GM21576 (cell line): ENCODE data around the gene QARS1.
A peak's percentile ranks its signal among the peaks of the same experiment; 100 is the strongest.

Experiments
- ATAC-seq: cut with Tn5 transposase; IDR thresholded peaks from one replicate; pipeline ENCODE4 v1.9.1; 2021; ENCODE audit warnings: mild to moderate bottlenecking, moderate library complexity; ENCODE audit not compliant: unreplicated experiment

Gene QARS1

DNA sequence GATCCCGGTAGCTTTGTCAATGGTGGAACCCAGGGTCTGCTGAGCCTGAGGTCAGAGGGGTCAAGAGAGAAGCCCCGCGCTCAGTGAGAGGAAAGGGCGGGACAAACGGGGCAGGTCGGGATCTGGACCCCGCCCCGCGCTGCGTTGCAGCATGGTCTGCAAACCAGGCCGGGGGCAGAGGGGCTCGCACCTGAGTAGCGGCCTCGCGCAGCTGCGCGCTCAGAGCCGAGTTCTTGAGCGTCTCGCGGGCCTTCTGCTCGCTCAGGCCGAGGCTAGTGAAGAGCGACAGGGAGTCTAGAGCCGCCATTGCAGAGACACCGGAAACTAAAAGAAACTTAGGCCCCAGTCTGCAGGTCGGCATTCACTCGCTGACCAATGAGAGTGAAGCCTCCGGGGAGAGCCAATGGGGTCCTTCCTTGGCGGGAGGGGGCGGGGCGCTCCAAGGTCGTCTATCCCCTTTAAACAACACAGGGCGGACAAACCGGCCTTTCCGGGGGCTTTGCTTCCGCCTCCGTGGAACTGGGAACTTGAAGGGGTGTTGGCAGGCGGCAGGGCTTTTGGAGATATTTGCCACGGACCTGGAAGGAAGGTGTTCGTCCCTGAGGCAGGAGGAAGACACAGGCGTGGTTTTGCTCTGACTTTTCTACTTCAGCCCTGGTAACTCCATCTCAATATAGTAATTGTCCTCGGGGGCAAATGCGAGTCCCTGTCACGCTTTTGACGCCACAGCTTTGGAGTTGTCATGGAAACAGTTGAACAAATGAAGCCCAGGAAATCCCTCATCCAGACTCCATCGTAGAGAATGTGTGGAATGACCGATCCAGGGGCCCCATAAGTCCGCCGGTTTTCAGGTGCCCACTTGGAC is at the start of gene QARS1:
QARS1 (minus strand) TSS at position 331 of the 865 bp plus-strand sequence; CDS start at position 307, 24 bp downstream.
- peak; percentile 79 for ATAC-seq

DNA sequence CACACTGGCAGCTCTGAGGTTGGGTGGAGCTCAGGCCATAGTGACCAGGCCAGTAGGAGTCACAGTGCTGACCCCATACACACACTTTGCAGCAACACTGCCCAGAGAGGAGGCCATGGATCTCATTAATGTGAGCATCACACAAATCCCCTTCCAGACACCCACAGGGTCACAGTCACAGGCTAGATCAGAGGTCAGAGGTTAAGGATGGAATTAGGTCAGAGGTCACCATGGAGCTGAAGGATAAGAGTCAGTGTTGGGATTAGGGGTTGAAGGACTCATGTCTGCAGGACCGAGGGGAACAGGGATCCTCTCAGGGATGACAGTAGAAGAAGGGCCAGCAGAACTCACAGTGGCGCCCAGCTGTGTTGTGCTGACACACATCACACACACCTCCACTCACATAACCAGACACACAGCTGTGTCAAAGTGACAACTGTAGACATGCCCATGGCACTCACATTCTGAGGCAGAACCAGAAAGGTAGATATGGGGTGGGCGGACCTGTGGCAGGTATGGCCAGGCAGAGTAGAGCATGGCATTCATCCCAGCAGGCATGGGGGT is 48.9 kb upstream of the QARS1 start:
- ATAC-seq, result no peak

DNA sequence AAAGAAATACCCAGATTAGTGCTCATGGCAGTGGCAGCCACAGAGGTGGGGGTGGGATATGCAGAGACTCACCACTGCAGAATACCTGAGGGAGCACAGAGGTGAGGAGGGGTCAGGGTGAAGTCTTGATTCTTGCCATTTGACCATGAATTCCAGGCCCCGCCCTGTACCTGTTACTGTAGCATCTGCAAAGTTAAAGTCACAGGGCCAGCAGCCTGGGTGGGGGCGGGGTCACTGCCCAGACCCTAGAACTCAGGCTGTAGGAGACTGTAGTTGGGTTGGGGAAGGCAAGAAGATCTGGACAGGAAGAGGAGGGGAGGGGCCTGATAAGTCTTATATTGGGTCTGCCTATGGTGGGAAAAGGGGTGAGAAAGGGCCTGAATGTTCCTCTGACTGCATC is 47.1 kb upstream of the QARS1 start:
- no peak for ATAC-seq

DNA sequence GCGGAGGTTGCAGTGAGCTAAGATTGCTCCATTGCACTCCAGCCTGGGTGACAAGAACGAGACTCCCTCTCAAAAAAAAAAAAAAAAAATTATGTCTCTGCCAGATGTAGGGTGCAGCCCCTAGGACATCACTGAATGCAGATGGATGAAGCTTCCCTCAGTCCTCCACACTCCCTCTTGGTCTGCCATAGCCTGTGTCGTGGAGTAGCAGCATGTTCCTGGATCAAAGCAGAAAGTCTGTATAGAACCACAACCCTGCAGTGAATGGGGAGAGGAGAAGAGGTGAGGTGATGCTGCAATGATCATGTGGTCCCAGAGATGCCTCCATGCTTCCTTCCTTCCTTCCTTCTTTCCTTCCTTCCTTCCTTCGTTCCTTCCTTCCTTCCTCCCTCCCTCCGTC is 43.6 kb upstream of the QARS1 start:
- no peak for ATAC-seq

DNA sequence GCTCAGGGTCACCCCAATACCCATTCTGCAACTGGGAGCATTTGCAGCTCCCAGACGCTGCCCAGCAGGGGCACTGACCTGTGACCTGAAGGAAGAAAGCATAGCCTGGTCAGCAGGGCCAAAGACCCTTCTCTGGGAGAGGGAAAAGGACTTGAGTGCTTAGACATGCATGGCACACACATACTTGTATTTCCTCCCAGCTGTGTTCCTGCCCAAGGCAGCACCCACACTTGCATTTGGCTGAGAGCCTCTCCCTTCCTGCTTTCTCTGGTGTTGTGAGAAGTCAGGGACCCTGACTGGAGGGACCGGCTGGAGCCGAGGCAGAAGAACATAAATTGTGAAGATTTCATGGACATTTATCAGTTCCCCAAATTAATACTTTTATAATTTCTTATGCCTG is 35.5 kb upstream of the QARS1 start:
- ATAC-seq, result no peak

DNA sequence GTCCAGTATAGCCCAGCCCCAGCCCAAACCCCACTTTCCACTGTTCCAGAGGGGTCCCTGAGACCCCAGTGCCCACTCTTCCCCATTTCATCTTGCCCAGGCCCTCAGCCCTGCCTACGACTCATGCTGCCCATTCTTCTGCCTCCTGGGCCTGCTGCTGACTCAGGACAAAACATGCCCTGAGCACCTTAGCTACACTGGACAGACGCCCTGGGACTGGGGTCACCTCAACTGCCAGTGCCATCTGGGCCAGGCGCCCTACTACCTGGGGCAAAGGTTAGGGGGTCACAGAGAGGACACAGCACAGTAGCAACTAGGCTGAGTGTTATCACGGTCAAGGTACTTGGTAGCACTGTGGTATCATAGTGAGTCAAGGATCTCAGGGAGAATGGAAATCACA is 30.9 kb upstream of the QARS1 start:
- no peak for ATAC-seq

DNA sequence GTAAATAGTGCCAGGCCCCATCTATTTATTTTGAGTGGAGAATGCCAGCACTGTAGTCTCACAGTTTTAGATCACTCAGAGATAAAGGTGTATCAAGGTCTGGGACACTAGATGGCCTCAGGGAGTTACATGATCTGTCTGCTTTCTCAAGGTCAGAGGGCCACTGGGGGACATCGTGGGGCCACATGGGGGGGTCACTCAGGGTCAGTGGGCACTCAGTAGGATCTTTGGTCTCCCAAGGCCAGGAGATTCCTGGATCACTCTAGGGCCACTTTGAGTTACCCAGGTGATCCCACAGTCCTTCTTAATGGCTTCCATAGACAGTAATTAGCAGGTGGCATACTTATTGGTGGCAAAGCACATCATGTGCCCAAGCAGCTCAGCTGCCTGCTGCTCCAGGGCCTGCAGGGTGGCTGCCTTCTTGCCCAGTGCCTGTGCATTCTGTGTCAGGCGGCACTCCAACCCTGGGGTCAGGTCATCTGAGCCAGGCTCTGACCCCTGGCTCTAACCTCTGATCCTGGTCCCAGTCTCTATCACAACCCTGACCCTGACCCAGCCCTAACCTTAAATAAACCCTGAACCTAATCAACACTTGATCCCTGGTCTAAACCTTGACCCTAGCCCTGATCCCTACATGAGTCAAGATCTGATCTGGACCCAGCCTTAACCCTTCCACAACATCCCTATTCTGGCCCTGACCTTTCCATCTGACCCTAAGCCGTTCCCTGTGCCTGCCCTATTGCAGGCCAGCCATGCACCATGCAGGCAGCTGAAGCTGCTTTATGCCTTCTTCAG is 30.1 kb upstream of the QARS1 start:
- no peak for ATAC-seq

DNA sequence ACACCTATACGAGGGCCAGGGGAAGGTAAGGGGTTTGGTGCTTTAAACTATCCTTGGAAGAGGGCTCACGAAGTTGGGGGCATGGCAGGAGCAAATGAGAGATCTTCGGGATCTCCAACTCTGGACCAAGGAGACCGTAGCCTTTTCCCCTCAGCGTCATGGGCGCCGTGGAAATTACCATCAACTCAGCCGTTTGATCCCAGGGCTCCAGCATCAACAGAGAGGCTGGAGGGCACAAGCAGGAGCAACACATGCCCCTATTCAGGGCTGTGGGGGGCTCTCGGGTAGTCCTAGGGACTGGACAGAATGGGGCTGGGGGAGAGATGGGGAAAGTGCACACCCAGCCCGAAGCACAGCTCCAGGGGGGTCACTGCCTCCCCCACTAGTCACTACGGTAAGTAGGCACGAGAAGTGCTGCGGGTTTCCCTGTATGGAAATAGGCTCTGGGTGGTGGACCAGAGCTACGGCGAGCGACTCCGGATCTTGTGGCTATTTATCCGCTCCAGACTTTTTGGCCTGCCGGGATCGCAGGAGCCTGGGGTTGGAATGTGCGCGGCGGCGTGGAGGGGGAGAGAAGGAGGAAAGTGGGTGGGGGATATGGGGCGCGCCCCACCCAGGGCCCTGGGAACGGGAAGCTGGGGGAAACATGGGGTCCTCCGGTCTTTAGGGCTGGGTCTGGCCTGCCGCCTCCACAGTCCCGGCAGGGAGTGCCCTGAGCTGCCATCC is 28.8 kb upstream of the QARS1 start:
- no peak for ATAC-seq

DNA sequence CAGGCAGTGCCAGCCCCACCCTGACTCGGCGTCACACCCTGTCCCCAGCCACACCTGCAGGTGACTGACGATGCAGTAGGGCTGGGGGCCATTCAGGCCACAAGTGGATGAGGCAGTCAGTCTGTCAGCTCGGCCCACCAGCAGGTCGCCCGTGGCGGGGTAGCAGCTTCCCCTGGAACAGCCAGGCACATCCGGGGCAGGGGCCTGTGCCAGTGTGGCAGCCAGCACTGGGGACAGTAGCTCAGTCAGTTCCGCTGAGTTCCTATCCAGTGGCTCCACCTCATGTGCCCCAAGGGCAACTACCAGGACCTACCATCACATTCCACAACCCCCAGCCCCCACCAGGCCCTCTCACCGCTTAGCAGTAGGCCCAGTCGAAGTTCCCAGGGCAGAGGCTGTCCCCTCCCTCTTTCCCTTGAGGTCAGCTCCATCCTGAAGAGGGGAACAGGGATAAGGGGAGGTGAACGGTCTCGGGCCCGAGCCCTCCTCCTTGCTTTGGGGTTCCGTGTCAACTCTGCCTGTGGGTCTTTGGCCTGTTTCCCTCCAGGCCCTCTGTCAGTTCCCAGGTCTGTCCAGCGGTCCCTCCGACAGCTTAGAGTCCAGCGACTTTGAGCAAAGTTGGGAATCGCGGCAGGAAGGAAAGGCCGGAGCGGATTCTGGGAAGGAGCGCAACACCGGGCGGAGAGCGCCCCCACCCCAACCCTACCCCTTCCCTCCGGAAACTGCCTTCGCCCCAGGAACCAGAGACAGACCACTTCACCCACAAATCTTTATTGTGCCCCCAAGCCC is 28.1 kb upstream of the QARS1 start, which contains the start of gene LAMB2:
LAMB2 (minus strand) TSS at position 614 of the 789 bp plus-strand sequence; CDS start at position 431, 183 bp downstream.
- no peak for ATAC-seq

DNA sequence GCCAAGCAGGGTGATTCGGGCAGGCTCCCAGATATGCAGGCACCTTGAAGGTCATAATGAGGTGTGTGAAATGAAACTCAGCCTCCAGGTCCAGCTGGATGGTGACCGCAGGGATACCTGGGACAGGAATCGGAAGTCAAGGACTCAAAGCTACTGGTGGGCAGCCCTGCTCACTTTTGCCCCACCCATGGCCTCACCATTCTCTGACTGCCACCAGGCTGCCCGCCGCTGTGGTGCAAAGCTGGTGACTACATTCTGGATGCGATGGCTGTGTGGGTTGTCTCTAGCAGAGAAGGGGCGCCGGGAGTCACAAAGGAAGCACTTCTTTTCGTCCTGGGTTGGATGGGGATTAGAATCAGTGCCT is 27.5 kb upstream of the QARS1 start:
- ATAC-seq, result no peak

DNA sequence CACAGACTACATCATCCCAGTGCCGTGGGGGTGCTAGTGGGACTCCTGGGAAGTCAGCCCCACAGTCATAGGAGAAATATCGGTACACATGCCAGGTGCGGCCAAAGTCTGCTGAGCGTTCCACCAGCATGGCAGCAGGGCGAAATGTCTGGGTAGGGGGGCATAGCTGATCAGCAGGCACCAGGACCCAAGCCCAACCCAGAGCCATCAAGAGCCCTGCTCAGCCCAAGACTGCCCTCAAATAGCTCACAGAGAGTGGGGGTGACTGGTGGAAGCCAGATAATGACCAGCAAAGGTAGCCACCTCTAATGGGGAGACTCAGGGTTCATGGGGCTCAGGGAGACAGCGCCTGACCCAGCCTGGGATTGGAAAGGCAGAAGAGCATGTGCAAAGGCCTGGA is 27.0 kb upstream of the QARS1 start:
- ATAC-seq, result no peak

DNA sequence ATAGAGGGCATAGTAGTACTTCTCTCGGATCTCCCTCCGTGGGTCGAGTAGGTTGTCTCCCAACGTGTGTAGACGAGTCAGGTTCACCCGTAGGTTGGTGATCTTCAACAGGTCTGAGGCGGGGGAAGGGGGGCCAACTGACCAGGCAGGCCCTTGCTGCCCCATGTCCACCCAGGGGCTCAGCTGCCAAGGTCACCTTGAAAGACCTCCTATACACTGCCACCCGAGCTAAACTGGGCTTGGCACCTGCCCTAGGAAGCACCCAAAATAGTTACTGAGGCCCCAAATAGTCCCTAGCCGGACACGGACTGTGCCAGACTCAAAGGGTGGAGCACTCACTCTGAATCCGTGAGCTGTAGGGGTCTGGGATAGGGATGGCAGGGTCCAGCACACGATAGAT is 26.5 kb upstream of the QARS1 start:
- ATAC-seq, result no peak

DNA sequence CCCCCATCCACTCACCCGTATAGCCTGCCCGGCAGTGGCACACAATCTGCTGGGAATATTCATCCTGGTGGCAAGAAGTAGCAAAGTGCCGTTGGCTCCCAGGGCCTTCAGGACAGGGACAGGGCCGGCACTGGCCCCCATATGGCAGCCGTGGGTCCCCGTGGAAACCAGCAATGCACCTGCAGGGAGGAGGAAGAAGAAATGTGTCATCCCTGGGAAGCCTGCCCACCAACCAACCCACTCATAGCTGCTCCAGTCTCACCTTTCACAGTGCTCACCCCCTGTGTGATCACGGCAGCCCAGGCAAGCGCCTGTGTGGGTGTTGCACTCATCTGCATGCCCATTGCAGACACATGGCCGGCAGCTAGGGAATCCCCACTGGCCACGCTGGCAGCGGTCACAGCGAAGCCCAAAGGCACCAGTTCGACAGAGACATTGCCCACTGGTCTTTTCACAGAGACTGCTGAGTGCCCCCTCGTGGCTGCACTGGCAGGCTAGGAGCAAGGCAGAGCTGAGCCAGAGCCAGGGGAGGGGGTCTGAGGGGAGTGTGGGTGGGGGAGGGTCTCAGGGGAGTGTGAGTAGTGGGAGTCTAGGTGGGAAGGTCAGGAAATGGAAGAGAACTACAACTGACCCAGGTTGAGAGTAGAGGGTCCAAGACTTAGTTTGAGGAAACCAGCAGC is 20.6 kb upstream of the QARS1 start:
- ATAC-seq, result no peak

DNA sequence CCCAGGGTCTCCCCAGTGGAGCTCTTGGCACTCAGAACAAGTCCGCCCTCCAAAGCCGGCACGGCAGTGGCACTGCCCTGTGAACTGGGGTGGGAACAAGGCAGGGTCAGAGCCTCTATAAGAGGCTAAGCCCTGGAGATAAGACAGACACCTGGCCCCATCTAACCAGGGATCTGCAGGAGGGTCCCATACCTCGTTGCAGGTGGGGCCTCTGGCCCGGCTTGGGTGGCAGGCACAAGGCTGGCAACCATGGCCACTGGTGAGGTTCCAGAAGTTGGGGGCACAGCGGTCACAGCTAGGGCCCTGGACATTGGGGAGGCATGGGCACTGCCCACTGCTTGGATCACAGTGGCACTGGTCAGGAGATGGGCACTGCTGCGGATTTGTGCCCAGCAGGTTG is 19.6 kb upstream of the QARS1 start:
- ATAC-seq, result no peak

DNA sequence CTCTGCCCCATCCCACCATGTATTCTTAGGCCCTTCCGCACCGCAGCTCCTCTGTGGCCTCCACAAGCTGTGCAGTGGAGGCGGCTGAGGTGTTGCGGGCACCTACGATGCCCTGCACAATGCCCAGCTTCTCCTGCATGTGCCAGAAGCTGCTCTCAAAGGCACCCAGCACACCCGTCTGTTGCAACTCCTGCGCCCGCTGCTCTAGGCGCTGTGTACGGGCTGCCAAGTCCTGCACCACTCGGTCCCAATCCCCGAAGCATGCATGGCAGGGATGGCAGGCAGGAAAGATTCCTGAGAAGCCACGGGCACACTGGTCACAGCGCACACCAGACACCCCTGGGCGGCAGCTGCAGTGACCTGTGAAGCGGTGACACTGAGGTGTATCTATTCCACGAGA is 19.1 kb upstream of the QARS1 start:
- no peak for ATAC-seq

DNA sequence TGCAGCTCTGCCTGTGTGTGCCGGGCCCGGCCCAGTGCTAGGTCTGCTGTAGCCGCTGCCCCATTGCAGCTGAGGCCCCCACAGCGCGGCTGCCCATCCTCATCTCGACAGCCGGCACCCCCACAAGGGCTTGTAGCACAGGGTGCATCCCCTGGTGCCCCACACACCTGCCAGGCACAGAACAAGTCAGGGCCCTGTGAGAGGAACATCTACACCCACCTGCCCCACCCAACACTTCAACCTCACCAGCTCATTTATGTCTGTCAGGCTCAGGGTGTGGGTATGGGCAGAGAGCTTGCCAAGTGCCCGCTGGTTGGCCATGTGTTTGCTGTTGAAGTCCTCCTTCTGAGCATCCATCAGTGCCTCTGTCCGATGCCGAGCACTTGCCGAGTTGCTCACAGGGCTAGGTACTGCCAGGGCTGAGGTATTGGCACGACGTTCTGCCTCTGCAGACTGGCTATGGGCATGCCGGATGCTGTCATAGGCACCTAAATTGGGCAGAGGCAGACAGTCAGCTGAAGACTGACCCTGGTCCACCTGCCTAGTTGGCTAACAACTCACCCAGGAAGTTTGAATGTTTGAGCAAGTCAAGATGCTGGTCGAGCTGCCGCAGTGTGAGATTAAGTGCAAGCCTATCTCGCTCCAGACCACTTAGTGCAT is 18.5 kb upstream of the QARS1 start:
- ATAC-seq, result no peak

DNA sequence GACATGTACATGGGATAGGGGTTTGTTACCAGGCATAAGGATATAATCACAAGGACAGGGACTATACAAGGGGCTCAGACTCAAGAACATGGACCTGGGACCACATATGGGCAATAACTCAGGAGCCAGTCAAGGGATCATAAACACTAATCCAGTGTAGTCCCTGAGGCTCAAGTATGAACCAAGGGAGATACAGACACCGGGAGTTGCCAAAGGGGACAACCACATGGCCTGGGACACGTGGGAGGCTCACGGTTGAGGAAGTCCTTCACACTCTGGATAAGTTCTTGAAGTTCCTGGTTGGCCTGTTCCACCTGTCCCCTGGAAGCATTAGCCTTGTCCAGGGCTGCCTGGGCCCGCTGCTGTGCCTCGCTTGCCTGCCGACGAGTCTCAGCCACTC is 17.9 kb upstream of the QARS1 start:
- ATAC-seq, result no peak

DNA sequence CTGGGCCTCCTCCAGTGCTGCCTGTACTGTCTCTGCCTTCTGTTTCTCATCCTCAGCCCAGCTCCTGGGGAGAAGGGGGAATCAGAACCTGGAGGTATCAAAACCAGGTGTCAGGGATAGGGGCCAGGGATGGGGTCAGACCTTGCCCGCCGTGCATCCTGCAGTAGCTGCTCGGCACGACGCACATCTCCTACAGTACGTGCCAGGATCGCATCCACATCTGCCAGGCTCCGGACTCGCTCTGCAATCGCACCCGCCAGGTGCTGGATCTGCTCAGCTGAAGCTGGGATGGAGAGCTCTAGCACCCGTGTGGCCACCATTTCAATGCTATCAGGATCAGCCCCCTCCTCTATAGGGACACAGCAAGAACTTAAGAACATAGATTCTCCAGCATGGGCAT is 17.5 kb upstream of the QARS1 start:
- ATAC-seq, result no peak

DNA sequence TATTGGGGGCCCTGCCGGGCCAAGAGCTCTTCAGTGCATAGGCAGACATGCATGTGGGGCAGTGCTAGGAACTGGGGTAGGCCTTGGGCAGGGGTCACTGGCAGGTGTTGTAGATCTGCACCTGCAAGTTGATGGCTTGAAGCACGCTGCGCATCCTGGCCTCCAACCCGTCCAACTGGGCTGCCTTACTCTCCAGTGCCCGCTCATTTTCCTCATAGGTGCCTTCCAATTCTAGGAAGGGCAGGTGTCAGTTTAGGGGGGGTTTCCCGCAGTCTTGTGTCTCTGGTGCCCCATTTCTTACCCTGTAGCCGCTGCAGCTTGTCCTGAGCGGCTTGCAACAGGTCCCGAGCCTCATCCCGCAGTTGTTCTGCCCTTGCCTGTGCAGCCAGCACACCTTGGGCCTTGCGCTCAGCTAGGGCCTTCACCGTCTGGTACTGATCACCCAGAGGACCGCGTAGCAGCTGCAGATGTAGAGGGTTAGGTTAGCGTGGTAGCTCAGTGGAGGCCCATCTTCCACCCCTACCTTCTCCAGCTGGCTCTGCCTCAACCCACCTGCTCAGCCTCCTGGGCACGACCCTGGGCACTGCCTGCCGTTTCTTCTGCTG is 16.7 kb upstream of the QARS1 start:
- ATAC-seq, result no peak
